Peyer's patch (tissue), 4 donors: Measurements from ENCODE around the gene LSMEM2. TPM values are rescaled to one million over a fixed set of nuclear protein-coding genes. Genes with fewer than 3 reads are reported as not detected.
A peak's percentile ranks its signal among the peaks of the same experiment; 100 is the strongest.

Experiments used
- DNase-seq, 3 donors: peaks; one replicate each; pipeline ENCODE4 v3.0.0-alpha.2; 2017 to 2019
- H3K27ac ChIP-seq, 4 donors: fragments of 200-600 bp; sonication (generic); one replicate each; pipeline ENCODE4 v1.5.1; 2016 to 2019
- H3K27me3 ChIP-seq, 2 donors: fragments of 200-600 bp; sonication (generic); one replicate each; pipeline ENCODE4 v1.5.1; 2019
- H3K36me3 ChIP-seq, 3 donors: fragments of 200-600 bp; sonication (generic); one replicate each; pipeline ENCODE4 v1.5.1; 2016 to 2019
- H3K4me1 ChIP-seq, 4 donors: fragments of 200-600 bp; sonication (generic); one replicate each; pipeline ENCODE4 v1.5.1; 2016 to 2019
- H3K4me3 ChIP-seq, 4 donors: fragments of 200-600 bp; sonication (generic); 1 replicate in 3 of 4; 2 replicates in 1 of 4; pipeline ENCODE4 v1.5.1; 2016 to 2019; ENCODE audit warnings: mild to moderate bottlenecking in 1 of 4
- H3K9me3 ChIP-seq, 4 donors: fragments of 200-600 bp; sonication (generic); one replicate each; pipeline ENCODE4 v1.5.1; 2016 to 2019; ENCODE audit warnings: mild to moderate bottlenecking in 1 of 4
- CTCF ChIP-seq, 6 experiments: fragments of 450-650 bp in 4 of 6; fragments of 200-600 bp in 2 of 6; sonication (generic) in 1 of 6; IDR thresholded peaks; one replicate each; pipeline ENCODE4 v1.5.1; 2017 to 2019; ENCODE audit warnings: antibody characterized with exemption in 6 of 6, mild to moderate bottlenecking in 3 of 6, moderate library complexity in 1 of 6
- POLR2A ChIP-seq, 2 donors: fragments of 450-650 bp; IDR thresholded peaks; one replicate each; pipeline ENCODE4 v1.5.1; 2017; ENCODE audit warnings: antibody characterized with exemption in 2 of 2, mild to moderate bottlenecking in 2 of 2, moderate library complexity in 2 of 2
- total RNA-seq, 4 donors: library from RNA; depleted of rRNA; stranded (reverse); fragments of >200 nt; gene quantifications; one replicate each; pipeline ENCODE4 v1.1.0, GENCODE V29; 2016

LSMEM2 gene
- total RNA-seq, 4 donors from 2014 or later, result not detected

- Histone ChIP-seq H3K4me1 (peaks cover 0 to 62% (median 10%) of the 10 kb centered on the region in 4 donors), H3K4me3 (peak overlapping the region; percentile 20 to 54 (median 44)), H3K36me3 (no peaks in the 10 kb centered on the region), H3K27ac (peak overlapping the region; percentile 50 to 100 (median 94)), H3K9me3 (no peaks in the 10 kb centered on the region), H3K27me3 (no peaks in the 10 kb centered on the region)
- no peak for TF ChIP-seq POLR2A (IDR thresholded peaks at IDR 0.05)
- TF ChIP-seq CTCF (IDR thresholded peaks at IDR 0.05), result no peak
- no peak for DNase-seq
Observed at GRCh38 chr3:50266836-50267235, 12.1 kb upstream of the LSMEM2 start.

GRCh38 chr3:50267280-50267913, 11.5 kb upstream of the LSMEM2 start:
- peaks cover 0 to 67% (median 10%) of the 10 kb centered on the region in 4 donors for H3K4me1 ChIP-seq
- H3K36me3 ChIP-seq, result no peaks in the 10 kb centered on the region
- DNase-seq, result peak in 2 of 3 donors; percentile 81 to 84
- no peaks in the 10 kb centered on the region for H3K9me3 ChIP-seq
- no peaks in the 10 kb centered on the region for H3K27me3 ChIP-seq
- H3K27ac ChIP-seq, result peak overlapping the region; percentile 50 to 100 (median 94)
- TF ChIP-seq CTCF (IDR thresholded peaks at IDR 0.05), result no peak
- TF ChIP-seq POLR2A (IDR thresholded peaks at IDR 0.05), result peak; percentile 69 to 78
- H3K4me3 ChIP-seq, result peak overlapping the region; percentile 20 to 54 (median 44)

GRCh38 chr3:50268276-50268675, 10.6 kb upstream of the LSMEM2 start:
- no peak for DNase-seq
- Histone ChIP-seq H3K4me1 (peaks cover 5 to 76% (median 14%) of the 10 kb centered on the region in 4 donors), H3K36me3 (no peaks in the 10 kb centered on the region), H3K27ac (peak overlapping the region; percentile 50 to 100 (median 94)), H3K4me3 (peak overlapping the region in 2 of 4 donors; percentile 57 to 66), H3K9me3 (no peaks in the 10 kb centered on the region), H3K27me3 (no peaks in the 10 kb centered on the region)
- TF ChIP-seq POLR2A (IDR thresholded peaks at IDR 0.05) (no peak), CTCF (IDR thresholded peaks at IDR 0.05) (no peak)

- Histone ChIP-seq H3K27ac (peak within 1 kb of the TSS; percentile 50 to 100 (median 94)), H3K9me3 (no peaks in the 10 kb centered on the region), H3K4me3 (peak within 1 kb of the TSS in 3 of 4 donors; percentile 30 to 66 (median 57)), H3K4me1 (peaks cover 7 to 82% (median 18%) of the 10 kb centered on the region in 4 donors), H3K27me3 (no peaks in the 10 kb centered on the region), H3K36me3 (peaks cover 0 to 4% (median 0%) of the 10 kb centered on the region in 3 donors)
- DNase-seq, result peak in 2 of 3 donors; percentile 91 to 94
- TF ChIP-seq CTCF (IDR thresholded peaks at IDR 0.05) (no peak), POLR2A (IDR thresholded peaks at IDR 0.05) (peak; percentile 88 to 90)
Observed at GRCh38 chr3:50268703-50269451, 10.0 kb upstream of the LSMEM2 start, which contains the start of gene SEMA3B. TSS of gene SEMA3B (plus strand) at chr3:50269147. CDS start at chr3:50269241, 94 bp downstream.

GRCh38 chr3:50269460-50269859, 9.4 kb upstream of the LSMEM2 start:
- H3K4me1 ChIP-seq, result peaks cover 9 to 82% (median 18%) of the 10 kb centered on the region in 4 donors
- peak overlapping the region; percentile 38 to 100 (median 94) for H3K27ac ChIP-seq
- peak overlapping the region in 3 of 4 donors; percentile 30 to 66 (median 57) for H3K4me3 ChIP-seq
- DNase-seq, result no peak
- TF ChIP-seq CTCF (IDR thresholded peaks at IDR 0.05) (no peak), POLR2A (IDR thresholded peaks at IDR 0.05) (no peak)
- peaks cover 0 to 5% (median 0%) of the 10 kb centered on the region in 3 donors for H3K36me3 ChIP-seq
- no peaks in the 10 kb centered on the region for H3K9me3 ChIP-seq
- H3K27me3 ChIP-seq, result no peaks in the 10 kb centered on the region
